K562 (cell line): ENCODE measurements around the gene NEK1. TPM values are rescaled to one million over a fixed set of nuclear protein-coding genes. Genes with fewer than 3 reads are reported as not detected.

Experiments
- ADNP ChIP-seq: fragments of 200-800 bp; sonication (Bioruptor generic); IDR thresholded peaks from 2 replicates; pipeline ENCODE4 v1.6.1; 2016; ENCODE audit warnings: missing genetic modification characterization, missing compliant biosample characterization
- CUX1 ChIP-seq: fragments of 200-800 bp; sonication (Bioruptor generic); IDR thresholded peaks from 2 replicates; pipeline ENCODE4 v1.6.1; 2016; ENCODE audit warnings: missing genetic modification characterization, missing compliant biosample characterization
- DLX4 ChIP-seq: fragments of 250-450 bp; sonication (Bioruptor Pico); IDR thresholded peaks from 2 replicates; pipeline ENCODE4 v1.6.1; 2021; ENCODE audit warnings: mild to moderate bottlenecking
- NR1H2 ChIP-seq: sonication (generic); formaldehyde crosslinking; IDR thresholded peaks from 2 replicates; pipeline ENCODE4 v1.4.0; 2020; ENCODE audit warnings: mild to moderate bottlenecking, missing genetic modification reagents
- PML ChIP-seq: IDR thresholded peaks from 2 replicates; pipeline ENCODE4 v1.6.1; 2012; ENCODE audit warnings: low read length, inconsistent platforms
- SRF ChIP-seq, 2 experiments: fragments of 250-450, 450-650 bp in 1 of 2; sonication (Bioruptor Pico) in 1 of 2; sonication (generic) in 1 of 2; formaldehyde crosslinking; IDR thresholded peaks; 2 replicates each; pipeline versions ENCODE4 v1.5.0 to v1.5.1; 2020 to 2022; ENCODE audit warnings: mild to moderate bottlenecking in 1 of 2, missing genetic modification reagents in 1 of 2
- TAL1 ChIP-seq: fragments of 450-650 bp; IDR thresholded peaks from 2 replicates; pipeline ENCODE4 v1.6.1; 2016; ENCODE audit warnings: mild to moderate bottlenecking
- polyA plus RNA-seq, 8 experiments: library from polyadenylated mRNA; depleted of rRNA in 4 of 8; stranded (reverse) in 5 of 8; unstranded in 3 of 8; fragments of >200 nt; fragmentation: Nextera tagmentation in 2 of 8; fragmentation: Illumina TruSeq in 1 of 8; extraction: Ambion mirVana in 2 of 8; extraction: Trizol in 1 of 8; gene quantifications; 2 replicates each; pipeline versions ENCODE4 v1.2.1 to v1.2.3, GENCODE V29; 2011 to 2014; ENCODE audit warnings: inconsistent platforms in 1 of 8, missing spikeins in 1 of 8
- total RNA-seq, 7 experiments: library from RNA; depleted of rRNA in 6 of 7; stranded (reverse); fragments of >200 nt in 6 of 7; fragmentation: Illumina TruSeq in 2 of 7; extraction: Trizol in 2 of 7; gene quantifications; 2 replicates each; pipeline versions ENCODE4 v1.2.1 to v1.2.3, GENCODE V29; 2011 to 2021; ENCODE audit warnings: low replicate concordance in 1 of 7

Gene NEK1
- total and polyA plus RNA-seq, 9 of the 15 experiments (the other 6 are each of a cell fraction or from before 2014, with no cell fraction given) = 6.2 to 15.7 (median 10.3) TPM

GRCh38 chr4:169616846-169617245, 4.5 kb upstream of the NEK1 start (continued):
- no peak for TF ChIP-seq SRF (CRISPR knock-in tag; IDR thresholded peaks at IDR 0.05)
- no peak for TF ChIP-seq DLX4 (CRISPR knock-in tag)
- TF ChIP-seq TAL1 = no peak
- no peak for TF ChIP-seq PML
- no peak for TF ChIP-seq ADNP
- no peak for TF ChIP-seq NR1H2 (CRISPR knock-in tag)
- no peak for TF ChIP-seq CUX1 (CRISPR knock-in tag)
